T47D (cell line): ENCODE results near the gene OR2AG2.
"Not testable (repeated sequence)": the region's sequence is repeated elsewhere in the genome, so short reads cannot be mapped to it uniquely, and the experiment has no call there.

Experiments used
- DNase-seq, 2 experiments: peaks; one replicate each; pipeline versions ENCODE4 v3.0.0 to v3.0.0-alpha.2; 2011 to 2012; ENCODE audit warnings: low read depth in 1 of 2, low spot score in 1 of 2
- JUND ChIP-seq: IDR thresholded peaks from 2 replicates; pipeline ENCODE4 v1.6.1; 2012; ENCODE audit warnings: low read depth
- in situ Hi-C: cut with HindIII; loops from 2 replicates; pipeline ENCODE4 v1.10.0; 2016; ENCODE audit warnings: low sequenced_read_pairs, low pct_unique_long_range_greater_than_20kb

The OR2AG2 gene, protein sequence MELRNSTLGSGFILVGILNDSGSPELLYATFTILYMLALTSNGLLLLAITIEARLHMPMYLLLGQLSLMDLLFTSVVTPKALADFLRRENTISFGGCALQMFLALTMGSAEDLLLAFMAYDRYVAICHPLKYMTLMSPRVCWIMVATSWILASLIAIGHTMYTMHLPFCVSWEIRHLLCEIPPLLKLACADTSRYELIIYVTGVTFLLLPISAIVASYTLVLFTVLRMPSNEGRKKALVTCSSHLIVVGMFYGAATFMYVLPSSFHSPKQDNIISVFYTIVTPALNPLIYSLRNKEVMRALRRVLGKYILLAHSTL

GRCh38 chr11:6771926-6772893 is at the start of gene OR2AG2:
TSS of gene OR2AG2 (minus strand) at chr11:6771976. CDS start at chr11:6768957, 3,019 bp downstream.
- TF ChIP-seq JUND: no peak
- in situ Hi-C loops: no loop called here

GRCh38 chr11:6818967-6819366 is 47.2 kb upstream of the OR2AG2 start:
- in situ Hi-C loops: no loop called here
- TF ChIP-seq JUND: no peak
- DNase-seq: no peak

More at GRCh38 chr11:6771926-6772893, at the start of gene OR2AG2:
- no peak for DNase-seq

DNA sequence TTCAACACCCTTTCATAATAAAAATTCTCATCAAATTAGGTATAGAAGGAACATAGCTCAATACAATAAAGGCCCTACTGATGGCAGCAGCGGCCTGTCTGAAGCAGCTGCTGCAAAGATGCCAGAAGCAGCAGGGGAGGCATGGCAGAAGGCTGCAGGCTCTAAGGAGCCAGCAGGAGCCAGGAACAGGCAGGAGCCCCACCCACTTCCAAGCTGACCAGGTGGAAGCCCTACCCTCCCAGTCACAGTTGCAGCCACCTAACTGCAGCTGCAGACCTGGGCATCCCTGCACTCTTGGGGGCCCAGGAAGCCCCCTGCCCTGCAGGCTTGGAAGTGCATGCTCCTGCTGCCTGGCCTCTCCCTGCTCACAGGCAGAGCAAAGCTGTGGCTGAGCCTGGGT is 45.9 kb upstream of the OR2AG2 start:
- in situ Hi-C loops: no loop called here

DNA sequence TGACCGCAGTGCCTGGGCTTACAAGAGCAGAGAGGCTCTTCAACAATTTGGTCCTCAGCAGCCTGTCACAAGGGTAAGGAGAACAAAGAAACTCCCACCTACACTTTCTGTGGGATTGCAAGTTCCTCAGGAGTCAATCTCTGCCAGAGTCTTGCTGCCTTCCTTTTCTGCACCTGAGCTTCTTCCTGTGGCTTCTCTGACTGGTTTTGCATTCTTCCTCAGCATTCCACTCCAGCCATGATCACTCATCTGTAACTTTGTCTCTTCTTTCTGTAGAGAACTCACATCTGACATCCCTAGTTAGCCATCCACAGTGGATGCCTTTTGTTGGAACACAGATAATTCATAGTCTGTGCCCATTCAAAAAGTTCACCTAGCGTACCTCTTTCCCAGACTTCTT is 41.9 kb upstream of the OR2AG2 start:
- DNase-seq: no peak
- TF ChIP-seq JUND: no peak
- in situ Hi-C loops: no loop called here

More for the DNA sequence above, 45.9 kb upstream of the OR2AG2 start:
- TF ChIP-seq JUND: no peak
- DNase-seq: no peak

GRCh38 chr11:6812390-6813005 is 40.7 kb upstream of the OR2AG2 start:
- TF ChIP-seq JUND: no peak
- in situ Hi-C loops: no loop called here
- peak; percentile 11 to 51 for DNase-seq

DNA sequence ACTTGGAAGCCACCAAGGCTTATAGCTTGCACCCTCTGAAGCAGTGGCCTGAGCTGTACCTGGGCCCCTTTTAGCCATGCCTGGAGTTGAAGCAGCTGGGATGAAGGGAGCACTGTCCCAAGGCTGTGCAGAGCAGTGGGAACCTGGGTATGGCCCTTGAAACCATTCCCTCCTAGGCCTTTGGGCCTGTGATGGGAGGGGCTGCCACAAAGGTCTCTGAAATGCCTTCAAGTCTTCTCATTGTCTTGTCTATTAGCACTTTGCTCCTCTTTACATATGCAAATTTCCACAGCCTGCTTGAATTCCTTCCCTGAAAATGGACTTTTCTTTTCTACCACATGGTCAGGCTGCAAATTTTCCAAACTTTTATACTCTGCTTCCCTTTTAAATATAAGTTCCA is 29.3 kb upstream of the OR2AG2 start:
- DNase-seq, in situ Hi-C loops: not testable (repeated sequence)

DNA sequence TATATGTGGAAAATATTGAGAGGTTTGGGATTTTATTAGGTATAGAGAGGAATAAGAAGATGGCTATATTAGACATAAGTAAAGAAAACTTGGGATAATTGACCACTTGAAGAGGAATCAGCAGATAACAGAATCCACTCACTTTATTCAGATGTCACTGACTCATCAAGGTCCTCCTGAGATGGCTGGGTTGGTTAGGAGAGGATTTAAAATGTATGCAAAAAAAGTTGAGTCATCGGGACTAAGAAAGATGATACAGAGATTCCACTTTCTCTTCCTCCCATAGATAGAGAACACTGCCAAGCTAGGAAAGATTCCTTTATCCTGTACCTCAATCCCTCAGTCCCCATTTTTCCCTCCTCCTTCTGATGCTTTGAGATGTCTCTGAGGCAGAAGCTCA is 27.6 kb upstream of the OR2AG2 start, which contains the start of gene OR6A2:
TSS of gene OR6A2 (minus strand) at position 288 of the 400 bp plus-strand sequence. CDS start 3,981 bp downstream, outside the sequence.
- no peak for TF ChIP-seq JUND
- in situ Hi-C loops: no loop called here
- DNase-seq: no peak

DNA sequence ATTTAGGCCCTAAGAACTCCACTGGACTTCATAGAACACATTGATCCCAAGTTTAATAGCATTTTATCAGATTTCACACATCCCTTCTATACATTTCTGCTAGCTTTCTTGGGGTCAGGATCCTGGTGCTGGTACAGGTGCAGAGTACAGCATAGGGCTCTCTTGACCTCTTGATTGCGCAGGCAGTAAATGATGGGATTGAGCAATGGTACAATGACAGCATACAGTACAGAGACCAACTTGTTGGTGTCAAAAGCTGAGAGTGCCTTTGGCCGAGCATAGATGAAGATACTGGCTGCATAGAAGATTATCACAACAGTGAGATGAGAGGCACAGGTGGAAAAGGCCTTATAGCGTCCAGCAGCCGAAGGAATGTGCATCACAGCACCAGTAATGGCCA is 22.9 kb upstream of the OR2AG2 start:
- in situ Hi-C loops: no loop called here
- no peak for TF ChIP-seq JUND
- DNase-seq: no peak

DNA sequence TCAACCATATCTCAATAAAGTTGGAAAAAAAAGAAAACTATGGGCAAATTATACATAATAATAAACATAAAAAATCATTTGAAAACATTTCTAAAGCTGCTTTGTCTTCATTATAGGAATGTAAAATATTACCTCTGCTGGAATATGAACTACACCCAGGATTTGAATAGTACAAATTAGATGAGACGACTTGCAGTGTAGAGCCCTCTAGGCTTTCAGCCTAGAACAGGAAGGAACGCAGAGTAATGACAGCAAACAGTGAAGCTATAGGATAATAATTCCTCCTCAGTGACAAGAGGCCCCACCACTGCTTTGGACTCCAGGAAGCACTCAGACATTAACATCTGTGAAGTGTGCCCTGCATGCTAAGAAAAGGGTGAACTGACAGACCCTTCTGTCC is 18.8 kb upstream of the OR2AG2 start:
- TF ChIP-seq JUND: no peak
- no peak for DNase-seq
- in situ Hi-C loops: no loop called here

GRCh38 chr11:6782720-6783119 is 10.9 kb upstream of the OR2AG2 start, which contains the start of gene OR2AG1:
TSS of gene OR2AG1 (plus strand) at chr11:6783020. CDS start at chr11:6785038, 2,018 bp downstream.
- no peak for TF ChIP-seq JUND
- DNase-seq: no peak
- in situ Hi-C loops: no loop called here

DNA sequence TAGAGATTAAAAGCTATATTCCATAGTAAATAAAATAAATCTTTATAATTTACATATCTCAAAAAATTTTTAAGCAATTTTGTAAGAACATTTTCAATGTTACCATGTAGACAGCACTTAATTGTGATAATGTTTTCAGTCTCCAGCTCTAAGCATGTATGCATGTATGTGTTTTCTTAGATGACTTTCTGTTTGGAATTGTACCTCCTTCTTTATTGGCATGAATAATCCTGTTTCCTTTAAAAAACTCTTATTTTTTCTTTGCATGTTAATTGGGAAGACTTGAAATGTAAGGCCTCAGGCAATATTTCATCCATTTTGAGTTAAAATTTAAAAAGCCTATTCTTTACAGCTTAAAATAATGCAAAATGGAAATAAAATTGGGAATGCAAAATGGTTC is 9.1 kb upstream of the OR2AG2 start:
- in situ Hi-C loops: no loop called here
- no peak for TF ChIP-seq JUND
- DNase-seq: no peak

DNA sequence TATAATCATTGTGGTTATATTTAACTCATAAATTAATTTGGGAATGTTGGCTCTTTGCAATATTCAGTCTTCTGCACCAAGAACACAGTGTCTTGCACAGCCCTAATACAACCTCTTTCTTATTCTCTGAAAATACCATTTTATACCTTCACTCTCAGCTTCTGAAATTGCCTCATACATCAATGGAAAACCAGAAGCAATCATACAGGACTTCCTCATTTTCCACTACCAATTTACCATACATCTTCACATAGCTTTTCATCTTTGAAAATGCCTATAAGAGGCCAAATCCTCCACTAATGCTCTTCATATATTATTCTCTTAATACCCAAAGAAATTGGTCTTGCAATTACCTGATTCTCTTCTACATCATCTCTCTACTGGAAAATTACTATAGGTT is 6.7 kb upstream of the OR2AG2 start:
- DNase-seq: no peak
- in situ Hi-C loops: no loop called here
- no peak for TF ChIP-seq JUND
